HPDE6-E6E7 (cell line): Measurements from ENCODE around the gene SPRYD3.

Experiments
- DNase-seq: peaks from one replicate; pipeline ENCODE4 v3.0.0; 2011; ENCODE audit warnings: missing footprints; ENCODE audit errors: extremely low spot score

Gene SPRYD3

GRCh38 chr12:53078425-53079225 lies 565 bp downstream of the SPRYD3 start:
- no peak for DNase-seq

DNA sequence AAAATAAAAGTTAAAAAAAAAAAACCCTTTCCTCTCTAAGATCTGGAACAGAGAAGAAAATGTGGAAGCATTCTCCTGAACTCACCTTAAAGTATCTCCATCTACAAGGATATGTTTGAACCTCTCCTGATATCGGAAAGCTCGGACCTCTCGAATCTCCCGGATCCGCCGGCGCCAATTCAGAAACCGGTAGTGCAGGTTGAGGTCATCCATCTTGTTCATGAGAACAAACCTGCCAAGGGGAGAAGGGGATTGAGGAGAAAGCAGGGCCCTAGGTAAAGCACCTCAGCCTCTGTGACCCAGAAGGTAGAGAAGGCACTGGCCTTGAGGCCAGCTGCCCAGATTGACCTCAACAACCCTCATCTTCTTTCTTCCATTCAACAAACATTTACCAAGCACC lies 2.2 kb downstream of the SPRYD3 start:
- no peak for DNase-seq

DNA sequence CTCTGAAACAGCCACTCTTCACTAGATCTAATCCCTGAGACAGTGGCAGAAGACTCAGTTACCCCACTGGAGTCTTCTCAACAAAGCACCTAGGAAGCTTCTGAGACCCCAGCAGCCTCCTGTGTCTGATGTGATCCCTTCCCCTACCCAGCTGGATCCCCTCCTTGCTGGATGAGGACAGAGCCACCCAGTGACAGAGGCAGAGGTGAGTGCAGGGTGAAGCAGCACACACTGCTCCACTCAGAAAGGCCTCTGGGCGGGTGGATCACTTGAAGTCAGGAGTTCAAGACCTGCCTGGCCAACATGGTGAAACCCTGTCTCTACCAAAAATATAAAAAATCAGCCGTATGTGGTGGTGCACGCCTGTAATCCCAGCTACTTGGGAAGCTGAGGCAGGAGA lies 2.7 kb downstream of the SPRYD3 start:
- DNase-seq, result no peak

DNA sequence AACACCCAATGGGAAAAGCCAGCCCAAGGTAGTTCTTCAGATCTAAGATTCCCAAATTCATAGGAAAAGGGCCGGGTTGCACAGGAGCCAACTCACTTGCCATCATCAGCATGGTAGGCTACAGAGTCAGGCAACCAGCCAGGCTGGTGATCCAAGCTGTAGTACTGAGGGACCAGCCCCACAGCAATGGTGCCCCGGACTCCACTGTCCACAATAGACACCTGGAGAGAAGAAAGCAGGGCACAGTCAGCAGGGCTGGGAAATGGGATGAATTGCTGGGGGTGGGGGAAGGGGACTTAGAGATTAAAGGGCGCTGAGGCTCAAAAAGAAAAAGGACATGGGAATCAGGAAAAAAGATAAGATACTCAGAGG lies 4.2 kb downstream of the SPRYD3 start:
- DNase-seq, result no peak

GRCh38 chr12:53074283-53074998 lies 4.7 kb downstream of the SPRYD3 start:
- no peak for DNase-seq

- DNase-seq, result no peak
Observed at GRCh38 chr12:53073881-53074280, 5.3 kb downstream of the SPRYD3 start.

DNA sequence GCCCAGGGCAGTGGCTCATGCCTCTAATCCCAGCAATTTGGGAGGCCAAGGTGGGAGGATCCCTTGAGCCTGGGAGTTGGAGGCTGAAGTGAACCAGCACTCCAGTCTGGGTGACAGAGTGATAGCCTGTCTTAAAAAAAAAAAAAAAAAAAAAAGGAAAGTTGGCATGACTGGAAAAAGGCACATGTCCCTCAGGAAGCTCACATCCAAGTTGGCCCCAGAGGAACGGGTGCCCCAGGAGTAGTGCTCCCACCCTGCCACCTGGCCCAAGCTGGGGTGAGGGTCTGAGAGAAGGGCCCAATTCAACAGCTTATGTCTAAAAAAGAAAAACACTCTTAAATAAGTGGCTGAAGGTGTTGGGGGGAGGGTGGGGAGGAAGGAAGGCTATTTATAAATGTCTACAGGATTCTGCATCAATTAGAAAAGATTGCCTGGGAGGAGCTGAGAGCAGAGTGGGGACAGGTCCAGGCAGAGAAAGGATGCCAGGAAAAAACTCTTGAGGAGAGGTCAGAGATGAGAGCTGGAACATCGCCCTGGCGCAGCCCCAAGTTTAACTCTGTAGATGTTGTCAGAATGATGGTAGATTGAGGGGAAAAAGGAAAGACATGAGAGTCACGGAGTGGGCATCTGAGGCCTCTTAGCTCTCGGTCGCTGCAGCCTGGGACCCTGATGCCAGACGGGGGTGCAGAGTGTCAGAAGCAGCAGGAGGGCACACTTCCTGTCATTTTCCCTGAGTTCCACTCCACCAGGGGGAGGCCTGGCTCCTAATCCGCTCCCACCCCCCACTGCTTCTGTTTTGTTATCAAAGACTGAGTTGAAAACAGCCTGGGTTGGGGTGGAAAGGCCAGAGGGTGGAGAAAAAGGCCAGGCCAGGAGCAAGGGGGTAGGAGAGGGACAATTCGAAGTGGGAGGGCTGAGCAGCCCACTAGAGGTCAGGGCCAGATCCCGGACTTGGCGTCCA lies 7.3 kb downstream of the SPRYD3 start:
- no peak for DNase-seq

GRCh38 chr12:53070877-53071492 lies 8.2 kb downstream of the SPRYD3 start:
- no peak for DNase-seq

DNA sequence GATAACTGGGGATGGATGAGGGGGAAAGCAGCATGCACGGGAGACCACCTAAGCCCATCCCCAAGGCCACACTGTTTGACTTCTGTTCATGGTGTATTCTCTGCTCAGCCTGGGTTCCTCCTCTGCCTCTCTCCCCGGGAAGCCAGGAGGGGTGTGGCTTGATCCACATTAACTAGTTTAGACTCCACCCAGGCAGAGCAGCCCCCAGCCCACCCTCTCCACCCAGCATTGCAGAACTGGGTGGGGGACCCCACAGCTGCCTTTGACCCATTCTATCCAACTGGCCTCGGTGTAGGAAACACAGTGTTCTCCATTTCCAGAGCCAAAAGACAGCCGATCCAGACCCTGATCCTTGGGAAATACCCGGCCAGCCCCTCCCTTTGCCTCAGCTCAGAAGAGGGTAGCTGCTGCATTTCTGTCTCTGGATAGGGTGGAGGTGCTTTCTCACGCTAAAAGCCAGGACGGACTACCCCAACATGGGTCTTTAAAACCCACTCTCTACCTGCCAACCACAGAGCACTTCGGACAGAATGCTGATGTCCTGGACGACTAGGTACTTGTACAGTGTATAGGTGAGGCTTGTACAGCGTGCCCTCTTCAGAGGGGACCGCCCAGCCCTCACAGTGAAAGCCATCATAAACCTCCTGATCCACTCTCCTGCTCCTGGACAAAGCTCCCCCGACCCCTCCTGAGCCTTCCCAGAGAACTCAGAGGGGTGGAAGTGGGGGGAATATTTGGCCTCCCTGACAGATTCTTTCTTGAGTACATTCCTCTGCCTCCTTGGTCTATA lies 9.4 kb downstream of the SPRYD3 start:
- no peak for DNase-seq

GRCh38 chr12:53068811-53069585 lies 10.2 kb downstream of the SPRYD3 start:
- no peak for DNase-seq

GRCh38 chr12:53067993-53068770 lies 11.0 kb downstream of the SPRYD3 start:
- no peak for DNase-seq

GRCh38 chr12:53067074-53067992 lies 11.9 kb downstream of the SPRYD3 start:
- DNase-seq, result no peak

- peak; percentile 85 for DNase-seq
Observed at GRCh38 chr12:53065975-53066931, 12.9 kb downstream of the SPRYD3 start.

DNA sequence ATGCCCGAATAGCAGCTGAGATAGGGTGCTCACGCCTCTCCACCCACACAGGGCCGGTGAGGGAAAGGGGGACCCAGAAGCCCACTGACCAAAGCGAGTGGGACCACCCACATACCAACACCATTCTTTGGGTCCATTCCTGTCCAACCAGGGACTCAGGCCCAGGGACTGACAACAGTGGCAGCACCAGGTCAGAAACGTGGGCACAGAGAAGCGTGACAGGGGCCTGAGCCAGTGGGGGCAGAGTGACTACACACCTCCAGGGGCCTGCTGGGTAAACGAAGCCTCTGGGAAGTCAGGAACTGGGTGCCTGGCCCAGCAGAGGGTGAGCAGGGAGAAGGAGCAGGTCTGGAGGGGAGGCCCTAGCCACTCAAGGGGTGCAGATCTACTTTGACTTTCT lies 13.7 kb downstream of the SPRYD3 start:
- DNase-seq, result no peak

DNA sequence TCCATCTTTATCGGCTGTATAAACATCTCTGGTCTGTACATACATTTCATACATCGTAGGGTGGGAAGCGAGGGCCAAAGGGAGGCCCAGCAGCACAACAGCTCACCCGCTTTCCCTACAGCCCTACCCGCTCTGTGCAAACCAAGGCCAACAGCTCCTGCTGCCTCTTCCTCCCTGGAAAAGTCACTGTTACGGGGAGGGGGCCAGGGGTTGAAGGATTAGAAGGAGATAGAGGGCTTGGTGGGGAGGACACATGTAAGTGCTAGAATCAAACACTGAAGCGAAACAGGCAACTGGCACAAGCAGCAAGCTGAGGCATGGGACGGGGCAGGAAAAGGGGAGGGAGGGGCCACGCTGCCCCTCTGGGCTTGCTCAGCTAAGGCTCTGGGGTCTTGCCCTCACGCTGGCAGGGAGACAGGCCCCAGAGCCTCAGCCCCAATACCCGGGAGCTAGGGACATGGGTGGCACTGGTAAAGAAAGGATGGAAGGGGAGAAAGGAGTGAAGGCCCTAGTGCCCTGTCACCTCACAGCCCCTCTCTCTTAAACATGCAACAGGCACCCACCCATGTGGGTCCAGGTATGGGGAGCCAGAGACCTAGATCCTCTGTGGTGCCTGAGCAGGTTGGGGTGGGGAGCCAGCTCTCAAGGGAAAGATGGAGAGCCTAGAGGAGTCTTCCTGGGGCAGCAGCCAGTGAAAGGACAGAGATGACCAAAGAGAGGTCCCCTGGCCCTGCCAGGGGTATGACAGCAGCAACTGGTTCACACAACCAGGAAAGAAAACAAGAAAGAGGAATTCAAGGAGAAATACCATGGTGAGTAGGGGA lies 14.4 kb downstream of the SPRYD3 start:
- no peak for DNase-seq
